ENCODE data around the gene SEMA3G. TPM values are rescaled to one million over a fixed set of nuclear protein-coding genes. Genes with fewer than 3 reads are reported as not detected.
A peak's percentile ranks its signal among the peaks of the same experiment; 100 is the strongest.

SEMA3G gene
- polyA plus RNA-seq, 1 donor (not counting 4 experiments of a cell fraction or from before 2014, with no cell fraction given), result 0.07 TPM

- H3K27me3 ChIP-seq (ENCODE audit: control insufficient read depth, extremely low read depth, insufficient read depth, low read length), result no peaks in the 10 kb centered on the region
- H3K4me2 ChIP-seq (ENCODE audit: control insufficient read depth, extremely low read depth, insufficient read depth, low read depth, low read length), result peak overlapping the region; percentile 95
- H4K20me1 ChIP-seq (ENCODE audit: control insufficient read depth, extremely low read depth, insufficient read depth, low read length), result no peaks in the 10 kb centered on the region
- H3K4me1 ChIP-seq (ENCODE audit: control insufficient read depth, extremely low read depth, insufficient read depth, low read length), result peaks cover 75% of the 10 kb centered on the region
- no peak for TF ChIP-seq CTCF (optimal IDR thresholded peaks at IDR 0.05 in 1 of 3, IDR thresholded peaks at IDR 0.05 in 1 of 3, conservative IDR thresholded peaks at IDR 0.05 in 1 of 3; ENCODE audit: extremely low read depth in 1 of 3, insufficient read depth in 2 of 3, low read length in 3 of 3)
- no peak for TF ChIP-seq EZH2 (IDR thresholded peaks at IDR 0.05; ENCODE audit: low read length)
- FAIRE-seq, result no peak
- H3K79me2 ChIP-seq (ENCODE audit: control insufficient read depth, insufficient read depth, low read length), result peaks cover 41% of the 10 kb centered on the region
- peak overlapping the region in 1 of 3 experiments; percentile 95 for H3K4me3 ChIP-seq (ENCODE audit: control insufficient read depth in 2 of 3, extremely low read depth in 1 of 3, insufficient read depth in 2 of 3, low read depth in 1 of 3, low read length in 3 of 3)
- DNase-seq (ENCODE audit: low read depth, low spot score), result no peak
- no peaks in the 10 kb centered on the region for H3K9me3 ChIP-seq (ENCODE audit: control insufficient read depth, low read depth, low read length)
- peak overlapping the region; percentile 92 for H3K27ac ChIP-seq (ENCODE audit: control insufficient read depth, insufficient read depth, low read length)
- no peak overlapping the region for H2AFZ ChIP-seq (ENCODE audit: control insufficient read depth, low read length)
- H3K36me3 ChIP-seq (ENCODE audit: control insufficient read depth in 2 of 2, extremely low read depth in 1 of 2, insufficient read depth in 2 of 2, low read length in 2 of 2), result peaks cover 22 to 44% of the 10 kb centered on the region in 2 experiments
- dilution Hi-C loops (cut with MboI; ENCODE audit: extremely low pct_ligation_motif_present, low sequenced_read_pairs), result no loop called here
- H3K9me1 ChIP-seq (ENCODE audit: control insufficient read depth, extremely low read depth, insufficient read depth, low read length), result peaks cover 2% of the 10 kb centered on the region
- H3K9ac ChIP-seq (ENCODE audit: control insufficient read depth, extremely low read depth, insufficient read depth, low read length), result peak overlapping the region; percentile 18
These were observed 37.1 kb downstream of the SEMA3G start for GRCh38 chr3:52407779-52408178.

- H3K27me3 ChIP-seq (ENCODE audit: control insufficient read depth, extremely low read depth, insufficient read depth, low read length), result no peaks in the 10 kb centered on the region
- DNase-seq (ENCODE audit: low read depth, low spot score) (no peak), FAIRE-seq (peak; percentile 53)
- peak overlapping the region; percentile 80 for H3K9ac ChIP-seq (ENCODE audit: control insufficient read depth, extremely low read depth, insufficient read depth, low read length)
- H4K20me1 ChIP-seq (ENCODE audit: control insufficient read depth, extremely low read depth, insufficient read depth, low read length), result no peaks in the 10 kb centered on the region
- H3K9me3 ChIP-seq (ENCODE audit: control insufficient read depth, low read depth, low read length), result no peaks in the 10 kb centered on the region
- peak overlapping the region; percentile 92 for H3K27ac ChIP-seq (ENCODE audit: control insufficient read depth, insufficient read depth, low read length)
- H3K9me1 ChIP-seq (ENCODE audit: control insufficient read depth, extremely low read depth, insufficient read depth, low read length), result peaks cover 3% of the 10 kb centered on the region
- no peak for TF ChIP-seq EZH2 (IDR thresholded peaks at IDR 0.05; ENCODE audit: low read length)
- TF ChIP-seq CTCF (optimal IDR thresholded peaks at IDR 0.05 in 1 of 3, IDR thresholded peaks at IDR 0.05 in 1 of 3, conservative IDR thresholded peaks at IDR 0.05 in 1 of 3; ENCODE audit: extremely low read depth in 1 of 3, insufficient read depth in 2 of 3, low read length in 3 of 3), result no peak
- H3K4me2 ChIP-seq (ENCODE audit: control insufficient read depth, extremely low read depth, insufficient read depth, low read depth, low read length), result peak overlapping the region; percentile 95
- H3K4me1 ChIP-seq (ENCODE audit: control insufficient read depth, extremely low read depth, insufficient read depth, low read length), result peaks cover 67% of the 10 kb centered on the region
- dilution Hi-C loops (cut with MboI; ENCODE audit: extremely low pct_ligation_motif_present, low sequenced_read_pairs), result no loop called here
- peak overlapping the region in 2 of 3 experiments; percentile 11 to 15 for H3K4me3 ChIP-seq (ENCODE audit: control insufficient read depth in 2 of 3, extremely low read depth in 1 of 3, insufficient read depth in 2 of 3, low read depth in 1 of 3, low read length in 3 of 3)
- peaks cover 30 to 53% of the 10 kb centered on the region in 2 experiments for H3K36me3 ChIP-seq (ENCODE audit: control insufficient read depth in 2 of 2, extremely low read depth in 1 of 2, insufficient read depth in 2 of 2, low read length in 2 of 2)
- peaks cover 37% of the 10 kb centered on the region for H3K79me2 ChIP-seq (ENCODE audit: control insufficient read depth, insufficient read depth, low read length)
- H2AFZ ChIP-seq (ENCODE audit: control insufficient read depth, low read length), result no peak overlapping the region
These were observed 38.0 kb downstream of the SEMA3G start for GRCh38 chr3:52406791-52407510.
